SK-N-SH treated with all-trans-retinoic acid at 6 μM for 48 hours (cell line): ENCODE data around the gene UBE2I.

ENCODE experiments used
- ATAC-seq: fragments of 200-7000 bp; cut with Tn5 transposase; 3 replicates; pipeline ENCODE4 v1.9.1; 2020; ENCODE audit warnings: mild to moderate bottlenecking, moderate library complexity
- ARNTL ChIP-seq: fragments of 450-650 bp; formaldehyde crosslinking; IDR thresholded peaks from 2 replicates; pipeline ENCODE4 v1.5.0; 2020; ENCODE audit warnings: low read depth, mild to moderate bottlenecking, moderate library complexity, borderline replicate concordance
- BACH2 ChIP-seq: fragments of 250-450 bp; sonication (Bioruptor Pico); IDR thresholded peaks from 2 replicates; pipeline ENCODE4 v1.9.0; 2021; ENCODE audit warnings: mild to moderate bottlenecking, borderline replicate concordance
- CREB5 ChIP-seq: fragments of 250-450 bp; sonication (Bioruptor Pico); IDR thresholded peaks from 2 replicates; pipeline ENCODE4 v1.5.1; 2020; ENCODE audit warnings: low read depth, mild to moderate bottlenecking, moderate library complexity
- CSDC2 ChIP-seq: fragments of 250-450 bp; sonication (Bioruptor Pico); IDR thresholded peaks from 2 replicates; pipeline ENCODE4 v1.5.0; 2020; ENCODE audit warnings: mild to moderate bottlenecking, moderate library complexity
- ESRRG ChIP-seq: fragments of 250-450 bp; sonication (Bioruptor Pico); IDR thresholded peaks from 2 replicates; pipeline ENCODE4 v1.6.1; 2021; ENCODE audit warnings: mild to moderate bottlenecking
- GLIS3 ChIP-seq: fragments of 250-450 bp; sonication (Bioruptor Pico); IDR thresholded peaks from 2 replicates; pipeline ENCODE4 v1.5.0; 2020; ENCODE audit warnings: mild to moderate bottlenecking, moderate library complexity
- ISL1 ChIP-seq: fragments of 250-450 bp; sonication (Bioruptor Pico); IDR thresholded peaks from 2 replicates; pipeline ENCODE4 v2.1.2; 2022; ENCODE audit warnings: mild to moderate bottlenecking, moderate library complexity
- OSR1 ChIP-seq: fragments of 250-450 bp; sonication (Bioruptor Pico); IDR thresholded peaks from 2 replicates; pipeline ENCODE4 v1.8.0; 2022; ENCODE audit warnings: moderate library complexity, mild to moderate bottlenecking, inconsistent platforms
- PATZ1 ChIP-seq: fragments of 250-450 bp; sonication (Bioruptor Pico); IDR thresholded peaks from 2 replicates; pipeline ENCODE4 v1.8.0; 2020; ENCODE audit warnings: mild to moderate bottlenecking, moderate library complexity, borderline replicate concordance
- PPARA ChIP-seq: fragments of 250-450 bp; sonication (Bioruptor Pico); IDR thresholded peaks from 2 replicates; pipeline ENCODE4 v1.5.0; 2020; ENCODE audit warnings: mild to moderate bottlenecking, borderline replicate concordance
- RARB ChIP-seq: fragments of 250-450 bp; sonication (Bioruptor Pico); IDR thresholded peaks from 2 replicates; pipeline ENCODE4 v1.8.0; 2021; ENCODE audit warnings: mild to moderate bottlenecking, moderate library complexity
- TCF4 ChIP-seq: fragments of 250-450 bp; sonication (Bioruptor Pico); IDR thresholded peaks from 2 replicates; pipeline ENCODE4 v1.8.0; 2021; ENCODE audit warnings: mild to moderate bottlenecking, moderate library complexity, borderline replicate concordance
- TOX ChIP-seq: fragments of 250-450 bp; sonication (Bioruptor Pico); IDR thresholded peaks from 2 replicates; pipeline ENCODE4 v1.8.0; 2021; ENCODE audit warnings: mild to moderate bottlenecking, moderate library complexity, borderline replicate concordance
- ZC3H10 ChIP-seq: fragments of 250-450 bp; sonication (Bioruptor Pico); IDR thresholded peaks from 2 replicates; pipeline ENCODE4 v1.5.1; 2021; ENCODE audit warnings: mild to moderate bottlenecking, moderate library complexity
- ZFP30 ChIP-seq: fragments of 450-650 bp; formaldehyde crosslinking; IDR thresholded peaks from 2 replicates; pipeline ENCODE4 v1.5.0; 2022; ENCODE audit warnings: mild to moderate bottlenecking, moderate library complexity
- ZNF565 ChIP-seq: fragments of 450-650 bp; formaldehyde crosslinking; conservative IDR thresholded peaks from 2 replicates; pipeline ENCODE4 v1.5.0; 2020; ENCODE audit warnings: low read depth, mild to moderate bottlenecking, moderate library complexity
- ZNF70 ChIP-seq: fragments of 450-650 bp; formaldehyde crosslinking; IDR thresholded peaks from 2 replicates; pipeline ENCODE4 v1.5.0; 2020; ENCODE audit warnings: mild to moderate bottlenecking, moderate library complexity
- ZNF8 ChIP-seq: fragments of 450-650 bp; formaldehyde crosslinking; IDR thresholded peaks from 2 replicates; pipeline ENCODE4 v1.5.0; 2020; ENCODE audit warnings: mild to moderate bottlenecking, moderate library complexity
- TF ChIP-seq, protein P1 (sequence below): fragments of 250-450 bp; sonication (Bioruptor Pico); IDR thresholded peaks from 2 replicates; pipeline ENCODE4 v1.5.0; 2020; ENCODE audit warnings: mild to moderate bottlenecking, moderate library complexity
- TF ChIP-seq, protein P2 (sequence below): fragments of 250-450 bp; sonication (Bioruptor Pico); IDR thresholded peaks from 2 replicates; pipeline ENCODE4 v1.5.1; 2021; ENCODE audit warnings: mild to moderate bottlenecking, moderate library complexity

UBE2I gene

GRCh38 chr16:1354815-1355540 is 45.5 kb downstream of the UBE2I start:
- TF ChIP-seq ZFP30 (CRISPR knock-in tag) (no peak), OSR1 (CRISPR knock-in tag) (no peak), ZNF8 (CRISPR knock-in tag) (no peak), ESRRG (CRISPR knock-in tag) (no peak), ZNF70 (CRISPR knock-in tag) (no peak), PATZ1 (no peak), TOX (CRISPR knock-in tag) (no peak), ZC3H10 (no peak), CREB5 (CRISPR knock-in tag) (no peak), TCF4 (CRISPR knock-in tag) (no peak)
- TF ChIP-seq, protein P1, sequence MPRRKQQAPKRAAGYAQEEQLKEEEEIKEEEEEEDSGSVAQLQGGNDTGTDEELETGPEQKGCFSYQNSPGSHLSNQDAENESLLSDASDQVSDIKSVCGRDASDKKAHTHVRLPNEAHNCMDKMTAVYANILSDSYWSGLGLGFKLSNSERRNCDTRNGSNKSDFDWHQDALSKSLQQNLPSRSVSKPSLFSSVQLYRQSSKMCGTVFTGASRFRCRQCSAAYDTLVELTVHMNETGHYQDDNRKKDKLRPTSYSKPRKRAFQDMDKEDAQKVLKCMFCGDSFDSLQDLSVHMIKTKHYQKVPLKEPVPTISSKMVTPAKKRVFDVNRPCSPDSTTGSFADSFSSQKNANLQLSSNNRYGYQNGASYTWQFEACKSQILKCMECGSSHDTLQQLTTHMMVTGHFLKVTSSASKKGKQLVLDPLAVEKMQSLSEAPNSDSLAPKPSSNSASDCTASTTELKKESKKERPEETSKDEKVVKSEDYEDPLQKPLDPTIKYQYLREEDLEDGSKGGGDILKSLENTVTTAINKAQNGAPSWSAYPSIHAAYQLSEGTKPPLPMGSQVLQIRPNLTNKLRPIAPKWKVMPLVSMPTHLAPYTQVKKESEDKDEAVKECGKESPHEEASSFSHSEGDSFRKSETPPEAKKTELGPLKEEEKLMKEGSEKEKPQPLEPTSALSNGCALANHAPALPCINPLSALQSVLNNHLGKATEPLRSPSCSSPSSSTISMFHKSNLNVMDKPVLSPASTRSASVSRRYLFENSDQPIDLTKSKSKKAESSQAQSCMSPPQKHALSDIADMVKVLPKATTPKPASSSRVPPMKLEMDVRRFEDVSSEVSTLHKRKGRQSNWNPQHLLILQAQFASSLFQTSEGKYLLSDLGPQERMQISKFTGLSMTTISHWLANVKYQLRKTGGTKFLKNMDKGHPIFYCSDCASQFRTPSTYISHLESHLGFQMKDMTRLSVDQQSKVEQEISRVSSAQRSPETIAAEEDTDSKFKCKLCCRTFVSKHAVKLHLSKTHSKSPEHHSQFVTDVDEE (CRISPR knock-in tag), result no peak
- ATAC-seq, result no peak

DNA sequence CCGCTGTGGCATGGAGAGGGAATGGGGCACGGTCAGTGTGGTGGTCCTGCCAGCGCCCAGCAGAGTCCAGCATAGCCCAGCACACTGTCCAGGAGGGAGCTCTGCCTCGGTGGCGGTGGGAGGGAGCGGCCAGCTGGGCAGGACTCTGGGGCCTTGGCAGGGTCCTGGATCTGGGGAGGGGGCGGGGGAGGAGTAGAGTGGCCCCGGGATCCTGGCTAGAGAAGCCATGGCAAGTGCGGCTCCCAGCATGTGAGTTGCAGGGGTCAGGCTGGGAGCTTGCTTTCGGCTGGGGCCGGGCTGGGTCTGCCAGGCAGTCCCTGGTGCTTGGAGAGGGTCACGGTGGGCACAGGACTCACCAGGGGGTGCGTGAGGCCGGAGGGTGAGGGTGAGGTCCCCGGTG is 46.2 kb downstream of the UBE2I start:
- no peak for ATAC-seq
- TF ChIP-seq ARNTL (CRISPR knock-in tag), result no peak
- no peak for TF ChIP-seq CSDC2 (CRISPR knock-in tag)
- no peak for TF ChIP-seq ZNF565 (CRISPR knock-in tag)
- TF ChIP-seq RARB (CRISPR knock-in tag), result no peak
- no peak for TF ChIP-seq GLIS3 (CRISPR knock-in tag)
- TF ChIP-seq, protein P1 (CRISPR knock-in tag), result no peak
- TF ChIP-seq ISL1 (CRISPR knock-in tag), result no peak
- TF ChIP-seq BACH2 (CRISPR knock-in tag), result no peak
- no peak for TF ChIP-seq ZNF70 (CRISPR knock-in tag)
- no peak for TF ChIP-seq TCF4 (CRISPR knock-in tag)
- TF ChIP-seq, protein P2, sequence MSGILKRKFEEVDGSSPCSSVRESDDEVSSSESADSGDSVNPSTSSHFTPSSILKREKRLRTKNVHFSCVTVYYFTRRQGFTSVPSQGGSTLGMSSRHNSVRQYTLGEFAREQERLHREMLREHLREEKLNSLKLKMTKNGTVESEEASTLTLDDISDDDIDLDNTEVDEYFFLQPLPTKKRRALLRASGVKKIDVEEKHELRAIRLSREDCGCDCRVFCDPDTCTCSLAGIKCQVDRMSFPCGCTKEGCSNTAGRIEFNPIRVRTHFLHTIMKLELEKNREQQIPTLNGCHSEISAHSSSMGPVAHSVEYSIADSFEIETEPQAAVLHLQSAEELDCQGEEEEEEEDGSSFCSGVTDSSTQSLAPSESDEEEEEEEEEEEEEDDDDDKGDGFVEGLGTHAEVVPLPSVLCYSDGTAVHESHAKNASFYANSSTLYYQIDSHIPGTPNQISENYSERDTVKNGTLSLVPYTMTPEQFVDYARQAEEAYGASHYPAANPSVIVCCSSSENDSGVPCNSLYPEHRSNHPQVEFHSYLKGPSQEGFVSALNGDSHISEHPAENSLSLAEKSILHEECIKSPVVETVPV (CRISPR knock-in tag), result no peak
- TF ChIP-seq ZFP30 (CRISPR knock-in tag), result no peak
- no peak for TF ChIP-seq PPARA (CRISPR knock-in tag)
